ENCODE data around the gene FASTK.

FASTK gene

GRCh38 chr7:151110236-151110940 lies 29.8 kb upstream of the FASTK start:
- no peak overlapping the region; the same call in 1 of the 2 replicates for H3K27ac ChIP-seq
- TF ChIP-seq, protein P1, sequence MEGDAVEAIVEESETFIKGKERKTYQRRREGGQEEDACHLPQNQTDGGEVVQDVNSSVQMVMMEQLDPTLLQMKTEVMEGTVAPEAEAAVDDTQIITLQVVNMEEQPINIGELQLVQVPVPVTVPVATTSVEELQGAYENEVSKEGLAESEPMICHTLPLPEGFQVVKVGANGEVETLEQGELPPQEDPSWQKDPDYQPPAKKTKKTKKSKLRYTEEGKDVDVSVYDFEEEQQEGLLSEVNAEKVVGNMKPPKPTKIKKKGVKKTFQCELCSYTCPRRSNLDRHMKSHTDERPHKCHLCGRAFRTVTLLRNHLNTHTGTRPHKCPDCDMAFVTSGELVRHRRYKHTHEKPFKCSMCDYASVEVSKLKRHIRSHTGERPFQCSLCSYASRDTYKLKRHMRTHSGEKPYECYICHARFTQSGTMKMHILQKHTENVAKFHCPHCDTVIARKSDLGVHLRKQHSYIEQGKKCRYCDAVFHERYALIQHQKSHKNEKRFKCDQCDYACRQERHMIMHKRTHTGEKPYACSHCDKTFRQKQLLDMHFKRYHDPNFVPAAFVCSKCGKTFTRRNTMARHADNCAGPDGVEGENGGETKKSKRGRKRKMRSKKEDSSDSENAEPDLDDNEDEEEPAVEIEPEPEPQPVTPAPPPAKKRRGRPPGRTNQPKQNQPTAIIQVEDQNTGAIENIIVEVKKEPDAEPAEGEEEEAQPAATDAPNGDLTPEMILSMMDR (conservative IDR thresholded peaks at IDR 0.05) = no peak
- TF ChIP-seq ZFX (IDR thresholded peaks at IDR 0.05) = no peak

DNA sequence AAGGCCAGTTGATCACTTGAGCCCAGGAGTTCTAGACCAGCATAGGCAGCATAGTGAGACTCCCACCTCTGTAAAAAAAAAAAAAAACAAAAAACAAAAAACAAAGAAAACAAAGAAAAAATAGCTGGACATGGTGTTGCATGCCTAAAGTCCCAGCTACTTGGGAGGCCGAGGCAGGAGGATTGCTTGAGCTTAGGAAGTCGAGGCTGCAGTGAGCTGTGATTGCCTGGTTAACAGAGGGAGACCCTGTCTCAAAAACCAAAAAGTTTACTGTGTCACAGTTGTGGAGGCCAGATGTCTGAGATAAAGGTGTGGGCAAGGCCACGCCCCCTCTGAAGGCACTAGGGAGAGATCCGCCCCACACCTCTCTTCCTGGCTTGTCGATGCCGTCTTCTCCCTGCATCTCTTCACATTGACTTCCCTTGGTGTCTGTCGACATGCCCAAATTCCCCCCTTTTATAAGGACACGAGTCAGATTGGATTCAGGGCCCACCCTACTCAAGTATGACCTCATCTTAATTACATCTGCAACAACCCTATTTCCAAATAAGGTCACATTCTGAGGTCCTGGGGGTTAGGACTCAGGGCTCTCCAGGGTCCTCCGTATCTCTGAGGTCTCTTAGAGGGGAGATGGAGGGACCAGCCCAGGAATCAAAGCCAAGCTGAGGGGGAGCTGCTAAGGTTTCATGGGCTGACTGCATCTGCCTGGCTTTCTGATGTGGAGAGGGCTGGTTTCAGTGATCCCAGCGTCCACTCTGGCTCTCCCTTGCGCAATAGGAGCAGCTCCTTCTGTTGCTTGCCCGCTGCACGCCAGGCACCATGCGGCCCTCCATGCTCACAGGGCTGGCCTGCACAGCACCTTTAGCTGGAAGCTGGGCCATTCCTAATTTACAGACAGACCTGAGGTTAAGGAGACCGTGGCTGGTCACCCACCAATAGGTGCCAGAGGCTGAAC lies 28.8 kb upstream of the FASTK start:
- no peak for TF ChIP-seq ZFX (IDR thresholded peaks at IDR 0.05)
- TF ChIP-seq, protein P1 (conservative IDR thresholded peaks at IDR 0.05) = no peak
- H3K27ac ChIP-seq = no peak overlapping the region

DNA sequence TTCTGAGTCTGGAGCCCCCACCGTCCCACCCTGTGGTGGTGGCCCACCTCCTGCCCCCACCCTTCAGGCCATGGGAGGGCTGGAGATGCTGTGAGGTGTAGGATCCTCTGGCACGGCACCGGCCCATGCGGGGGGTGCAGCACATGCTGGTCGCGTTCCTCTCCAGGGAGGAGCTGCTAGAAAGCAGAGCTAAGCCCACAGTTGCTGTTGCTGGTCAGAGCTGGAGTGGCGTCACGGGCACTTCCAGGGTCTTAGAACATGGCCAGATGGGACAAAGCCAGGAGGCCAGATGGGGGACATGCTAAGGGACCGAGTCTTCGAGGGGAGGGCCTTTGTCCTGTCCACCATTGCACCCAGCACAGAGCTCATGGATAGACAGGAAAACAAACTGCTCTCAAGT lies 27.3 kb upstream of the FASTK start:
- TF ChIP-seq, protein P1 (conservative IDR thresholded peaks at IDR 0.05) = no peak
- TF ChIP-seq ZFX (IDR thresholded peaks at IDR 0.05) = no peak
- no peak overlapping the region for H3K27ac ChIP-seq

GRCh38 chr7:151104411-151105235 lies 24.0 kb upstream of the FASTK start:
- TF ChIP-seq, protein P1 (conservative IDR thresholded peaks at IDR 0.05) = no peak
- TF ChIP-seq ZFX (IDR thresholded peaks at IDR 0.05) = no peak

DNA sequence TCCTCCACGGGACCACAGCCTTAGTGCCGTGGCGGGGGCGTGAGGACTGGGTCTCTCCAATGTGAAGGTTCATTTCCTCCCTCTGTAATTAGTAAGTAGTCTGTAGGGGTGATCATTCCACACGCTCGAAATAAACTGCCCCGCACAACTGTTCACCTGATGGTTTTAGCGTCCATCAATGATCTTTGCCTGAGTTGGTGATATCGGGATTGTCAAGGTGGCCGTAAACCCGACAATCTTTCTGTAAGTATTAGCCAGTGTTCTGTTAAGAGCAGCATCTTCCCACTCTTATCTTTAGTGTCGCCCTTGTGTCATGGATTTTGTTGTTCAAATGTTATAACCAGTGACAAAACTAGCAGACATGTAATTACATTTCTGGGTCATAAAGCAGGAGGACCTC lies 23.4 kb upstream of the FASTK start:
- no peak overlapping the region for H3K27ac ChIP-seq

More at GRCh38 chr7:151104411-151105235, 24.0 kb upstream of the FASTK start:
- no peak overlapping the region for H3K27ac ChIP-seq

DNA sequence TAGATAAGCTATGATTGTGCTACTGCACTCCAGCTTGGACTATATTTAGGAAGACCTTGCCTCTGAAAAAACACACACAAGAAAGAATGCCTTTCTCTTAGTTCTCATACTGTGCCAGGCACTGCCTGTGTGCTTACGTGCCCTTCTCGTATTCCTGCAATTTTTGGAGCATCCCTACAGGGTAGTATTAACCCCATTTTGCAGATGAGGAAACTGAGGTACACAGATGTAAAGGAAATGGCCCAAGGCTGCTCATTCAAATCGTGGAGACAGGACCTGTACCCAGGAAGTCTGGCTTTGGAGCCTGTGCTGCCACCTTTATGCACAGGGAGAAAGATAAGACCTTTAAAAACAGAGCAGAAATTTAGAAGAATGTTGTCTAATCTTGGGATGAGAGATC lies 22.4 kb upstream of the FASTK start:
- no peak overlapping the region for H3K27ac ChIP-seq
- TF ChIP-seq, protein P1 (conservative IDR thresholded peaks at IDR 0.05) = no peak
- TF ChIP-seq ZFX (IDR thresholded peaks at IDR 0.05) = no peak

More for the DNA sequence above, 23.4 kb upstream of the FASTK start:
- no peak for TF ChIP-seq ZFX (IDR thresholded peaks at IDR 0.05)
- TF ChIP-seq, protein P1 (conservative IDR thresholded peaks at IDR 0.05) = no peak
